Right lobe of liver (tissue), 6 donors: ENCODE measurements around the gene PFKFB3. TPM values are rescaled to one million over a fixed set of nuclear protein-coding genes. Genes with fewer than 3 reads are reported as not detected.

Source experiments
- ATAC-seq, 4 donors: fragments of 200-7000 bp; cut with Tn5 transposase; one replicate each; pipeline ENCODE4 v1.9.1; 2020; ENCODE audit warnings: mild to moderate bottlenecking in 4 of 4, moderate library complexity in 4 of 4
- DNase-seq, 3 donors: peaks; one replicate each; pipeline ENCODE4 v3.0.0-alpha.2; 2020
- H3K27ac ChIP-seq, 3 donors: fragments of 200-600 bp; one replicate each; pipeline ENCODE4 v1.8.0; 2022
- H3K27me3 ChIP-seq, 2 donors: fragments of 200-600 bp; one replicate each; pipeline ENCODE4 v1.8.0; 2022
- H3K36me3 ChIP-seq, 4 donors: fragments of 200-600 bp; sonication (generic) in 1 of 4; one replicate each; pipeline versions ENCODE4 v1.5.1 to v1.8.0; 2017 to 2022; ENCODE audit warnings: control low read depth in 1 of 4
- H3K4me1 ChIP-seq, 4 donors: fragments of 200-600 bp; sonication (generic) in 1 of 4; one replicate each; pipeline versions ENCODE4 v1.5.1 to v1.8.0; 2017 to 2022; ENCODE audit warnings: control low read depth in 1 of 4
- H3K4me3 ChIP-seq, 3 donors: fragments of 200-600 bp; one replicate each; pipeline ENCODE4 v1.8.0; 2022
- H3K9me3 ChIP-seq, 4 donors: fragments of 200-600 bp; sonication (generic) in 1 of 4; one replicate each; pipeline versions ENCODE4 v1.5.1 to v1.8.0; 2017 to 2022; ENCODE audit warnings: control low read depth in 1 of 4
- CTCF ChIP-seq, 4 donors: fragments of 200-600 bp in 3 of 4; fragments of 450-650 bp in 1 of 4; IDR thresholded peaks; one replicate each; pipeline versions ENCODE4 v1.5.1 to v1.8.0; 2016 to 2022; ENCODE audit warnings: antibody characterized with exemption in 4 of 4, mild to moderate bottlenecking in 2 of 4
- POLR2A ChIP-seq: fragments of 450-650 bp; IDR thresholded peaks from one replicate; pipeline ENCODE4 v1.6.1; 2017; ENCODE audit warnings: antibody characterized with exemption, mild to moderate bottlenecking
- WGBS: methylation state at CpG from one replicate; pipeline ENCODE4 v1.1.6; 2018; ENCODE audit warnings: low coverage, low lambda C conversion rate; ENCODE audit not compliant: insufficient coverage; ENCODE audit errors: missing lambda C conversion rate; 5-methylcytosine and 5-hydroxymethylcytosine counted together
- intact Hi-C, 2 donors: fragments of 100-400 bp; cut with DNase I; formaldehyde crosslinking; loops; one replicate each; pipeline versions ENCODE4 v1.11.2 to v1.14.1; 2022
- total RNA-seq, 6 experiments: library from RNA; depleted of rRNA in 2 of 6; stranded (reverse); fragments of >200 nt in 2 of 6; fragmentation: NEBNext Ultra II Directional in 3 of 6; extraction: Animal tissue kit (Norgen Biotek cat#: 25700) in 3 of 6; gene quantifications; one replicate each; pipeline versions ENCODE4 v1.1.0 to v1.2.4, GENCODE V29; 2016 to 2023
- donor health status: DM: no; HTN: yes; CAD: no.
- donor health status: DM: no; HTN: no; CAD: no.
- donor health status: DM: no; HTN: no; CAD: no.
- donor health status: DM: no; HTN: yes; CAD: no.
- donor health status: DM: no; HTN: yes; CAD: no.

Gene PFKFB3
- total RNA-seq, 6 experiments from 2014 or later: 6.8 to 57.8 (median 20.8) TPM

- Histone ChIP-seq H3K27ac (no peak overlapping the region), H3K4me3 (no peak overlapping the region), H3K27me3 (no peaks in the 10 kb centered on the region), H3K36me3 (no peaks in the 10 kb centered on the region), H3K9me3 (no peaks in the 10 kb centered on the region), H3K4me1 (peaks cover 0 to 29% (median 12%) of the 10 kb centered on the region in 4 donors)
- WGBS: 82% methylated on average over 8 of the region's 8 CpGs
- no peak for ATAC-seq
- TF ChIP-seq POLR2A: no peak
- no peak for TF ChIP-seq CTCF (IDR thresholded peaks at IDR 0.05)
- DNase-seq: no peak
- intact Hi-C loops: no loop called here
Observed at GRCh38 chr10:6179078-6179477, 23.7 kb upstream of the PFKFB3 start.

- Histone ChIP-seq H3K36me3 (no peaks in the 10 kb centered on the region), H3K27ac (no peak overlapping the region), H3K27me3 (no peaks in the 10 kb centered on the region), H3K4me3 (no peak overlapping the region), H3K9me3 (no peaks in the 10 kb centered on the region), H3K4me1 (peaks cover 0 to 23% (median 9%) of the 10 kb centered on the region in 4 donors)
- DNase-seq (no peak), ATAC-seq (no peak)
- intact Hi-C loops: no loop called here
- no peak for TF ChIP-seq POLR2A
- no peak for TF ChIP-seq CTCF (IDR thresholded peaks at IDR 0.05)
- WGBS: 70% methylated on average over 4 of the region's 4 CpGs
Observed at GRCh38 chr10:6180480-6181110, 22.1 kb upstream of the PFKFB3 start.

- Histone ChIP-seq H3K4me1 (peaks cover 0 to 23% (median 9%) of the 10 kb centered on the region in 4 donors), H3K27me3 (no peaks in the 10 kb centered on the region), H3K4me3 (no peak overlapping the region), H3K36me3 (no peaks in the 10 kb centered on the region), H3K27ac (no peak overlapping the region), H3K9me3 (no peaks in the 10 kb centered on the region)
- 96% methylated on average over 5 of the region's 6 CpGs for WGBS
- TF ChIP-seq POLR2A (no peak), CTCF (IDR thresholded peaks at IDR 0.05) (no peak)
- intact Hi-C loops: no loop called here
- ATAC-seq (no peak), DNase-seq (no peak)
Observed at GRCh38 chr10:6181249-6181648, 21.5 kb upstream of the PFKFB3 start.

- TF ChIP-seq POLR2A: no peak
- TF ChIP-seq CTCF (IDR thresholded peaks at IDR 0.05): no peak
- DNase-seq (no peak), ATAC-seq (peak; percentile 78 to 91 (median 85))
- no peaks in the 10 kb centered on the region for H3K27me3 ChIP-seq
- WGBS: 40% methylated on average over 2 of the region's 16 CpGs
- no peak overlapping the region for H3K4me3 ChIP-seq
- H3K4me1 ChIP-seq: peaks cover 0 to 23% (median 7%) of the 10 kb centered on the region in 4 donors
- H3K9me3 ChIP-seq: no peaks in the 10 kb centered on the region
- intact Hi-C loops: no loop called here
- peak overlapping the region in 1 of 3 donors; percentile 40 for H3K27ac ChIP-seq
- no peaks in the 10 kb centered on the region for H3K36me3 ChIP-seq
Observed at GRCh38 chr10:6182454-6183098, 20.2 kb upstream of the PFKFB3 start.
